Testis (tissue), 2 donors: ENCODE measurements around the gene SP140L.
"Not testable (repeated sequence)": the region's sequence is repeated elsewhere in the genome, so short reads cannot be mapped to it uniquely, and the experiment has no call there.

Experiments used
- POLR2A ChIP-seq: fragments of 450-650 bp; IDR thresholded peaks from one replicate; pipeline ENCODE4 v1.6.1; 2017; ENCODE audit warnings: antibody characterized with exemption, mild to moderate bottlenecking, moderate library complexity
- TF ChIP-seq, protein P1 (sequence below), 3 experiments: fragments of 450-650 bp in 2 of 3; fragments of 200-600 bp in 1 of 3; sonication (generic) in 1 of 3; IDR thresholded peaks; one replicate each; pipeline ENCODE4 v1.5.1; 2016 to 2019; ENCODE audit warnings: antibody characterized with exemption in 3 of 3, mild to moderate bottlenecking in 2 of 3, moderate library complexity in 1 of 3

DNA sequence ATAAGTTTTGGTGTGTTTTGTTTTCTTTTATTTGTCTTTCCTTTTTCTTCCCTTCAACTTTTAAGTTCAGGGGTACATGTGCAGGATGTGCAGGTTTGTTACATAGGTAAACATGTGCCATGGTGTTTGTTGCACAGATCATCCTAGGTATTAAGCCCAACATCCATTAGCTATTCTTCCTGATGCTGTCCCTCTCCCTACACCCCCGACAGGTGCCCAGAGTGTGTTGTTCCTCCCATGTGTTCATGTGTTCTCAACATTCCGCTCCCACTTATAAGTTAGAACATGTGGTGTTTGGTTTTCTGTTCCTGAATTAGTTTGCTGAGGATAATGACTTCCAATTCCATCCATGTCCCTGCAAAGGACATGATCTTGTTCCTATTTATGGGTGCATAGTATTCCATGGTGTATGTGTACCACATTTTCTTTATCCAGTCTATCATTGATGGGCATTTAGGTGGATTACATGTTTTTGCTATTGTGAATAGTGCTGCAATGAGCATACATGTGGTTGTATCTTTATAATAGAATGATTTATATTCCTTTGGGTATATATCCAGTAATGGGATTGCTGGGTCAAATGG lies 16.1 kb downstream of the SP140L start:
- TF ChIP-seq, protein P1, sequence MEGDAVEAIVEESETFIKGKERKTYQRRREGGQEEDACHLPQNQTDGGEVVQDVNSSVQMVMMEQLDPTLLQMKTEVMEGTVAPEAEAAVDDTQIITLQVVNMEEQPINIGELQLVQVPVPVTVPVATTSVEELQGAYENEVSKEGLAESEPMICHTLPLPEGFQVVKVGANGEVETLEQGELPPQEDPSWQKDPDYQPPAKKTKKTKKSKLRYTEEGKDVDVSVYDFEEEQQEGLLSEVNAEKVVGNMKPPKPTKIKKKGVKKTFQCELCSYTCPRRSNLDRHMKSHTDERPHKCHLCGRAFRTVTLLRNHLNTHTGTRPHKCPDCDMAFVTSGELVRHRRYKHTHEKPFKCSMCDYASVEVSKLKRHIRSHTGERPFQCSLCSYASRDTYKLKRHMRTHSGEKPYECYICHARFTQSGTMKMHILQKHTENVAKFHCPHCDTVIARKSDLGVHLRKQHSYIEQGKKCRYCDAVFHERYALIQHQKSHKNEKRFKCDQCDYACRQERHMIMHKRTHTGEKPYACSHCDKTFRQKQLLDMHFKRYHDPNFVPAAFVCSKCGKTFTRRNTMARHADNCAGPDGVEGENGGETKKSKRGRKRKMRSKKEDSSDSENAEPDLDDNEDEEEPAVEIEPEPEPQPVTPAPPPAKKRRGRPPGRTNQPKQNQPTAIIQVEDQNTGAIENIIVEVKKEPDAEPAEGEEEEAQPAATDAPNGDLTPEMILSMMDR (IDR thresholded peaks at IDR 0.05): not testable (repeated sequence)
- TF ChIP-seq POLR2A: not testable (repeated sequence)
